Measurements from ENCODE around the gene LARGE1. TPM values are rescaled to one million over a fixed set of nuclear protein-coding genes. Genes with fewer than 3 reads are reported as not detected.

The LARGE1 gene
- total and polyA plus RNA-seq, 9 of the 15 experiments (the other 6 are each of a cell fraction or from before 2014, with no cell fraction given), result 0.01 to 0.66 (median 0.14) TPM; not detected in 2

DNA sequence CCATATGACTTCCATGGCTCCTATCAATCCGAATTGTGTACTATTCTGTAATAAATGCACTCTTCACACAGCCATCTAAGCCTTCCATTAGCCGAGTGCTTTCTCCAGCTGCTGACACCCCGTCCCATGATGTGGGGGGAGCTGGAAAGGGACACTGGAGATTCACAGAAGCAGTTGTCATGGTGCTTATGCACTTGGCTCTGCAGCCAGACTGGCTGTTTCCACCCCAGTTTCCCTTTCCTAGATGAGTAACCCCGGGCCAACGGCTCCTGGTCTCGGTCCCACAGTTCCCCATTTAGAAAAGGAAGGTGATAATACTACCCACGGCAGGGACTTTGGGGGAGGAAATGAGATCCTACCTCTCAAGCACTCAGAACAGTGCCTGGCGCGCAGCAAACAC lies 617.2 kb downstream of the LARGE1 start:
- Histone ChIP-seq H3K9me1 (ENCODE audit: control insufficient read depth, insufficient read depth, low read length) (no peaks in the 10 kb centered on the region), H3K27me3 (ENCODE audit: control insufficient read depth in 2 of 2, insufficient read depth in 2 of 2, low read length in 2 of 2) (no peaks in the 10 kb centered on the region; a peak in 1 of 5 replicates), H3K27ac (ENCODE audit: extremely low read depth, low read depth, low read length) (no peak overlapping the region), H3K4me3 (no peak overlapping the region), H3K9ac (ENCODE audit: insufficient read depth in 1 of 2, low read depth in 2 of 2, low read length in 2 of 2) (no peak overlapping the region), H4K20me1 (replicated peaks; ENCODE audit: control insufficient read depth, insufficient read depth, low read length) (no peaks in the 10 kb centered on the region), H2AFZ (ENCODE audit: low read depth, low read length) (no peak overlapping the region), H3K79me2 (ENCODE audit: control insufficient read depth, insufficient read depth, low read length) (no peaks in the 10 kb centered on the region), H3K9me3 (replicated peaks; ENCODE audit: control insufficient read depth, insufficient read depth, low read depth, low read length) (no peaks in the 10 kb centered on the region), H3K4me2 (ENCODE audit: insufficient read depth, low read length) (no peak overlapping the region), H3K4me1 (replicated peaks in 1 of 2; ENCODE audit: control insufficient read depth in 2 of 2, insufficient read depth in 2 of 2, low read length in 2 of 2) (no peaks in the 10 kb centered on the region), H3K36me3 (ENCODE audit: control insufficient read depth, insufficient read depth, low read length) (no peaks in the 10 kb centered on the region)
- BruUV-seq (replicated peaks), result no TSS peak
- no peak for TF ChIP-seq ZNF354B (CRISPR knock-in tag; IDR thresholded peaks at IDR 0.05)
- no peak for FAIRE-seq
- in situ Hi-C loops (cut with MboI) (no loop called here), intact Hi-C loops (cut with micrococcal nuclease) (loop anchor here (5.0 kb wide), 2 partner anchors 274 to 1849 kb away; no protein-coding TSS in a partner anchor)
- ChIA-PET POLR2A (no interaction called here), CTCF (ENCODE audit: low intra/inter-chr PET ratio) (no interaction called here)
- 0% methylated on average over 9 of the region's 9 CpGs for WGBS (ENCODE audit: insufficient coverage, low coverage, missing lambda C conversion rate)
- ATAC-seq, result no peak
- DNase-seq (ENCODE audit: extremely low read depth in 1 of 4, low spot score in 3 of 4), result no peak

DNA sequence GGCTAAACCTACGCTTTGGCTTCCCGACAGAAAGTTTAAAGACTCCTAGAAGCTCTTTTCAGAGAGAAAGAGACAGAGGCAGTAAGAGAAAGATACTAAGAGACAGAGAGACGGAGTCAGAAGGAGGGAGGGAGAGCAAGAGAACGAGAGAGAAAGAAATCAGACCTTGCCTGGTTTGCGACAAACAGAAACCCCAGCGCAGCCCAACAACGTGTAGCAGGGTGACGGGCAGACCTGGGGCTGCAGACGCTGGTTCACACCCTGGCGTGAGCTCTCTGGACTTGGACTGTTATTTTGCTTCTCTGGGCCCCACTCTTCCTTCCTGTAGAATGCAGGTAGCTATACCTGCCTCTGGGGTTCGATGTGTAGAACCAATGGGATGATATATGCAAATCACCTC lies 617.7 kb downstream of the LARGE1 start:
- Histone ChIP-seq H3K9me3 (replicated peaks; ENCODE audit: control insufficient read depth, insufficient read depth, low read depth, low read length) (no peaks in the 10 kb centered on the region), H3K36me3 (ENCODE audit: control insufficient read depth, insufficient read depth, low read length) (no peaks in the 10 kb centered on the region), H3K4me1 (replicated peaks in 1 of 2; ENCODE audit: control insufficient read depth in 2 of 2, insufficient read depth in 2 of 2, low read length in 2 of 2) (no peaks in the 10 kb centered on the region), H4K20me1 (replicated peaks; ENCODE audit: control insufficient read depth, insufficient read depth, low read length) (no peaks in the 10 kb centered on the region), H3K4me2 (ENCODE audit: insufficient read depth, low read length) (no peak overlapping the region), H3K4me3 (no peak overlapping the region), H3K27me3 (ENCODE audit: control insufficient read depth in 2 of 2, insufficient read depth in 2 of 2, low read length in 2 of 2) (no peaks in the 10 kb centered on the region), H3K27ac (ENCODE audit: extremely low read depth, low read depth, low read length) (no peak overlapping the region), H3K79me2 (ENCODE audit: control insufficient read depth, insufficient read depth, low read length) (no peaks in the 10 kb centered on the region), H2AFZ (ENCODE audit: low read depth, low read length) (no peak overlapping the region), H3K9me1 (ENCODE audit: control insufficient read depth, insufficient read depth, low read length) (no peaks in the 10 kb centered on the region), H3K9ac (ENCODE audit: insufficient read depth in 1 of 2, low read depth in 2 of 2, low read length in 2 of 2) (no peak overlapping the region)
- ATAC-seq (no peak), FAIRE-seq (no peak), DNase-seq (ENCODE audit: extremely low read depth in 1 of 4, low spot score in 3 of 4) (no peak)
- TF ChIP-seq SMARCC2 (IDR thresholded peaks at IDR 0.05; ENCODE audit: low read depth) (no peak), ZFP30 (CRISPR knock-in tag; IDR thresholded peaks at IDR 0.05; ENCODE audit: borderline replicate concordance) (no peak), KAT2B (IDR thresholded peaks at IDR 0.05; ENCODE audit: low read depth, low read length) (no peak), NBN (IDR thresholded peaks at IDR 0.05; ENCODE audit: low read depth) (no peak), POLR2B (IDR thresholded peaks at IDR 0.05; ENCODE audit: low read depth, partially characterized antibody) (no peak), COPS2 (conservative IDR thresholded peaks at IDR 0.05) (no peak), GTF2E2 (tag; IDR thresholded peaks at IDR 0.05) (no peak)
- TF ChIP-seq, protein P1, sequence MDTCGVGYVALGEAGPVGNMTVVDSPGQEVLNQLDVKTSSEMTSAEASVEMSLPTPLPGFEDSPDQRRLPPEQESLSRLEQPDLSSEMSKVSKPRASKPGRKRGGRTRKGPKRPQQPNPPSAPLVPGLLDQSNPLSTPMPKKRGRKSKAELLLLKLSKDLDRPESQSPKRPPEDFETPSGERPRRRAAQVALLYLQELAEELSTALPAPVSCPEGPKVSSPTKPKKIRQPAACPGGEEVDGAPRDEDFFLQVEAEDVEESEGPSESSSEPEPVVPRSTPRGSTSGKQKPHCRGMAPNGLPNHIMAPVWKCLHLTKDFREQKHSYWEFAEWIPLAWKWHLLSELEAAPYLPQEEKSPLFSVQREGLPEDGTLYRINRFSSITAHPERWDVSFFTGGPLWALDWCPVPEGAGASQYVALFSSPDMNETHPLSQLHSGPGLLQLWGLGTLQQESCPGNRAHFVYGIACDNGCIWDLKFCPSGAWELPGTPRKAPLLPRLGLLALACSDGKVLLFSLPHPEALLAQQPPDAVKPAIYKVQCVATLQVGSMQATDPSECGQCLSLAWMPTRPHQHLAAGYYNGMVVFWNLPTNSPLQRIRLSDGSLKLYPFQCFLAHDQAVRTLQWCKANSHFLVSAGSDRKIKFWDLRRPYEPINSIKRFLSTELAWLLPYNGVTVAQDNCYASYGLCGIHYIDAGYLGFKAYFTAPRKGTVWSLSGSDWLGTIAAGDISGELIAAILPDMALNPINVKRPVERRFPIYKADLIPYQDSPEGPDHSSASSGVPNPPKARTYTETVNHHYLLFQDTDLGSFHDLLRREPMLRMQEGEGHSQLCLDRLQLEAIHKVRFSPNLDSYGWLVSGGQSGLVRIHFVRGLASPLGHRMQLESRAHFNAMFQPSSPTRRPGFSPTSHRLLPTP (IDR thresholded peaks at IDR 0.05; ENCODE audit: borderline replicate concordance, extremely low read depth, insufficient read length), result no peak
- TF ChIP-seq, protein P2, sequence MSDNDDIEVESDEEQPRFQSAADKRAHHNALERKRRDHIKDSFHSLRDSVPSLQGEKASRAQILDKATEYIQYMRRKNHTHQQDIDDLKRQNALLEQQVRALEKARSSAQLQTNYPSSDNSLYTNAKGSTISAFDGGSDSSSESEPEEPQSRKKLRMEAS (CRISPR knock-in tag; IDR thresholded peaks at IDR 0.05), result no peak
- TF ChIP-seq, protein P3, sequence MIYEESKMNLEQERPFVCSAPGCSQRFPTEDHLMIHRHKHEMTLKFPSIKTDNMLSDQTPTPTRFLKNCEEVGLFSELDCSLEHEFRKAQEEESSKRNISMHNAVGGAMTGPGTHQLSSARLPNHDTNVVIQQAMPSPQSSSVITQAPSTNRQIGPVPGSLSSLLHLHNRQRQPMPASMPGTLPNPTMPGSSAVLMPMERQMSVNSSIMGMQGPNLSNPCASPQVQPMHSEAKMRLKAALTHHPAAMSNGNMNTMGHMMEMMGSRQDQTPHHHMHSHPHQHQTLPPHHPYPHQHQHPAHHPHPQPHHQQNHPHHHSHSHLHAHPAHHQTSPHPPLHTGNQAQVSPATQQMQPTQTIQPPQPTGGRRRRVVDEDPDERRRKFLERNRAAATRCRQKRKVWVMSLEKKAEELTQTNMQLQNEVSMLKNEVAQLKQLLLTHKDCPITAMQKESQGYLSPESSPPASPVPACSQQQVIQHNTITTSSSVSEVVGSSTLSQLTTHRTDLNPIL (CRISPR knock-in tag; IDR thresholded peaks at IDR 0.05), result no peak
- in situ Hi-C loops (cut with MboI) (no loop called here), intact Hi-C loops (cut with micrococcal nuclease) (loop anchor here (5.0 kb wide), 2 partner anchors 275 to 1850 kb away; no protein-coding TSS in a partner anchor)
- ChIA-PET CTCF (ENCODE audit: low intra/inter-chr PET ratio) (no interaction called here), POLR2A (no interaction called here)
- 0% methylated on average over 7 of the region's 11 CpGs for WGBS (ENCODE audit: insufficient coverage, low coverage, missing lambda C conversion rate)
- no TSS peak for BruUV-seq (replicated peaks)

Measured in K562 (cell line).